Measurements from ENCODE around the gene SNX14. TPM values are rescaled to one million over a fixed set of nuclear protein-coding genes. Genes with fewer than 3 reads are reported as not detected.
A peak's percentile ranks its signal among the peaks of the same experiment; 100 is the strongest.

The SNX14 gene
- total and polyA plus RNA-seq, 2 donors (not counting 3 experiments of a cell fraction or from before 2014, with no cell fraction given): 41.3 to 74.3 TPM

GRCh38 chr6:85642774-85643536, 49.3 kb upstream of the SNX14 start, which contains the start of gene SYNCRIP:
Gene SYNCRIP (minus strand): TSS chr6:85642886. CDS start chr6:85641439, 1,447 bp downstream.
- no TSS peak for BruUV-seq (replicated peaks)
- Histone ChIP-seq H3K27me3 (ENCODE audit: control insufficient read depth in 2 of 2, insufficient read depth in 2 of 2, low read length in 2 of 2) (no peaks in the 10 kb centered on the region), H3K4me1 (ENCODE audit: control insufficient read depth, extremely low read depth, insufficient read depth, low read length) (peaks cover 27% of the 10 kb centered on the region), H3K36me3 (ENCODE audit: control insufficient read depth in 2 of 2, extremely low read depth in 1 of 2, insufficient read depth in 2 of 2, low read length in 2 of 2) (peaks cover 5 to 11% of the 10 kb centered on the region in 2 experiments), H3K79me2 (ENCODE audit: control insufficient read depth, insufficient read depth, low read length) (peaks cover 48% of the 10 kb centered on the region), H3K9me3 (replicated peaks; ENCODE audit: control insufficient read depth, insufficient read depth, low read length) (no peaks in the 10 kb centered on the region), H3K9me1 (replicated peaks; ENCODE audit: control insufficient read depth, extremely low read depth, insufficient read depth, low read length) (no peaks in the 10 kb centered on the region), H3K4me3 (replicated peaks in 1 of 3; ENCODE audit: insufficient read depth in 1 of 3, low read depth in 1 of 3, low read length in 3 of 3) (peak within 1 kb of the TSS; percentile 87 to 91 (median 90)), H2AFZ (ENCODE audit: low read depth, low read length) (peak within 1 kb of the TSS; percentile 85), H3K9ac (replicated peaks; ENCODE audit: extremely low read depth, insufficient read depth, low read length) (peak within 1 kb of the TSS; percentile 99), H4K20me1 (replicated peaks; ENCODE audit: control insufficient read depth, extremely low read depth, insufficient read depth, low read length) (peaks cover 5% of the 10 kb centered on the region), H3K27ac (ENCODE audit: insufficient read depth, low read depth, low read length) (peak within 1 kb of the TSS; percentile 100), H3K4me2 (ENCODE audit: insufficient read depth, low read length) (peak within 1 kb of the TSS; percentile 100)
- dilution Hi-C loops (cut with MboI; ENCODE audit: extremely low pct_ligation_motif_present, low sequenced_read_pairs) (no loop called here), intact Hi-C loops (cut with micrococcal nuclease) (loop anchor here (1.0 to 5.0 kb wide), 6 partner anchors 35 to 881 kb away; partner anchors contain the start of genes SNX14 and TBX18)
- no peak for TF ChIP-seq JUN (IDR thresholded peaks at IDR 0.05; ENCODE audit: borderline replicate concordance, insufficient read depth, insufficient read length, low read depth)
- TF ChIP-seq POLR2AphosphoS5 (IDR thresholded peaks at IDR 0.05; ENCODE audit: insufficient read depth, low read depth, low read length): peak; percentile 98
- peak; percentile 97 for TF ChIP-seq POLR2A (IDR thresholded peaks at IDR 0.05; ENCODE audit: low read depth, low read length)
- TF ChIP-seq, protein P1, sequence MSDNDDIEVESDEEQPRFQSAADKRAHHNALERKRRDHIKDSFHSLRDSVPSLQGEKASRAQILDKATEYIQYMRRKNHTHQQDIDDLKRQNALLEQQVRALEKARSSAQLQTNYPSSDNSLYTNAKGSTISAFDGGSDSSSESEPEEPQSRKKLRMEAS (IDR thresholded peaks at IDR 0.05; ENCODE audit: insufficient read depth, insufficient read length): no peak
- TF ChIP-seq FOS (IDR thresholded peaks at IDR 0.05; ENCODE audit: borderline replicate concordance, insufficient read depth, low read length): no peak
- peak; percentile 37 for TF ChIP-seq MYC (IDR thresholded peaks at IDR 0.05; ENCODE audit: low read depth, low read length)
- TF ChIP-seq, protein P2, sequence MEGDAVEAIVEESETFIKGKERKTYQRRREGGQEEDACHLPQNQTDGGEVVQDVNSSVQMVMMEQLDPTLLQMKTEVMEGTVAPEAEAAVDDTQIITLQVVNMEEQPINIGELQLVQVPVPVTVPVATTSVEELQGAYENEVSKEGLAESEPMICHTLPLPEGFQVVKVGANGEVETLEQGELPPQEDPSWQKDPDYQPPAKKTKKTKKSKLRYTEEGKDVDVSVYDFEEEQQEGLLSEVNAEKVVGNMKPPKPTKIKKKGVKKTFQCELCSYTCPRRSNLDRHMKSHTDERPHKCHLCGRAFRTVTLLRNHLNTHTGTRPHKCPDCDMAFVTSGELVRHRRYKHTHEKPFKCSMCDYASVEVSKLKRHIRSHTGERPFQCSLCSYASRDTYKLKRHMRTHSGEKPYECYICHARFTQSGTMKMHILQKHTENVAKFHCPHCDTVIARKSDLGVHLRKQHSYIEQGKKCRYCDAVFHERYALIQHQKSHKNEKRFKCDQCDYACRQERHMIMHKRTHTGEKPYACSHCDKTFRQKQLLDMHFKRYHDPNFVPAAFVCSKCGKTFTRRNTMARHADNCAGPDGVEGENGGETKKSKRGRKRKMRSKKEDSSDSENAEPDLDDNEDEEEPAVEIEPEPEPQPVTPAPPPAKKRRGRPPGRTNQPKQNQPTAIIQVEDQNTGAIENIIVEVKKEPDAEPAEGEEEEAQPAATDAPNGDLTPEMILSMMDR (IDR thresholded peaks at IDR 0.05; ENCODE audit: extremely low read depth in 1 of 2, insufficient read depth in 1 of 2, low read depth in 1 of 2, low read length in 2 of 2): no peak
- POLR2A ChIA-PET: interaction anchor here (0.6 to 10.4 kb wide), 13 partner anchors 9 to 223 kb away, joined by 3 to 372 read pairs (median 4); partner anchors contain the start of gene SNX14
- FAIRE-seq (peak; percentile 79), DNase-seq (ENCODE audit: low read depth, low spot score) (peak; percentile 99)
- CTCF ChIA-PET: interaction anchor here (1.9 to 9.2 kb wide), 2 partner anchors 27 to 33 kb away, joined by 8 to 78 read pairs; no protein-coding TSS in a partner anchor

Measured in endothelial cell of umbilical vein (primary cell).